PFSK-1 (cell line): ENCODE data around the gene FRMD4A.

Experiments used
- FOXP2 ChIP-seq: optimal IDR thresholded peaks from 2 replicates; pipeline ENCODE3; 2011; ENCODE audit warnings: borderline replicate concordance, control low read depth, inconsistent platforms; ENCODE audit not compliant: insufficient read depth; ENCODE audit errors: extremely low read length, extremely low read depth
- POLR2AphosphoS5 ChIP-seq: IDR thresholded peaks from 2 replicates; pipeline ENCODE4 v1.6.1; 2012; ENCODE audit warnings: low read depth, mild to moderate bottlenecking, control low read depth, low read length, moderate library complexity
- SIN3A ChIP-seq: IDR thresholded peaks from 2 replicates; pipeline ENCODE4 v1.6.1; 2012; ENCODE audit warnings: mild to moderate bottlenecking, low read length, moderate library complexity, borderline replicate concordance; ENCODE audit not compliant: insufficient read depth
- TAF1 ChIP-seq: IDR thresholded peaks from 2 replicates; pipeline ENCODE4 v1.6.1; 2012; ENCODE audit warnings: low read length, control low read depth, borderline replicate concordance; ENCODE audit not compliant: insufficient read depth
- TF ChIP-seq, protein P1 (sequence below), 2 experiments: IDR thresholded peaks; 2 replicates each; pipeline versions ENCODE4 v1.6.1 to v1.8.0; 2011 to 2012; ENCODE audit warnings: low read depth in 2 of 2, low read length in 2 of 2, control low read depth in 1 of 2, inconsistent platforms in 1 of 2, mild to moderate bottlenecking in 1 of 2, moderate library complexity in 1 of 2; ENCODE audit not compliant: insufficient read depth in 1 of 2

FRMD4A gene

DNA sequence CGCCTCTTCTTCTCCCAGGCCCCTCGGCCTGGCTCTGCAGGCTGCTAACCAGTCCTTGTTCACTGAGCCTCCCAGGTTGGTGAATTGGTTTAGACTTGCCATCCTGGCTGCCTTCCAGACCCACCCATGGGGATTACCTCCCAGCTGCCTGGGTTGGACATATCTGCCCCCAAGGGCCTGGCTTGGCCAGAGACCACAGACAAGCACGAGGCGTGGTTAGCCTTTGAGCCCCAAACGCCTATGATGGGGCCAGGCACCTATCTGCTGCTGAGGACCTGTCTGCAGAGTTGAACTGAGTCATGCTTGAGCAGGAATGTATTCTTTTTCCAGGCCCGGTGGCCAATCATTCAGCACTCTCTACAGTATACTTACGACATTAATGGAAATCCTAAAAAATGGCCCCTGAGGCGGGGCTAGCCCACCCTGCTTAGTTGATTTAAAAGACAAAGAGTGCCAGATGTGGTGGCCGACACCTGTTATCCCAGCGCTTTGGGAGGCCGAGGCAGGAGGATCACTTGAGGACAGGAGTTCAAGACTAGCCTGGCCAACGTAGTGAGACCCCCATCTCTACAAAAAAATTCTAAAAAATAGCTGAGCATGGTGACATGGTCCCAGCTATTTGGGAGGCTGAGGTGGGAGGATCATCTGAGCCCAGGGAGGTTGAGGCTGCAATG is 361.5 kb downstream of the FRMD4A start:
- TF ChIP-seq, protein P1, sequence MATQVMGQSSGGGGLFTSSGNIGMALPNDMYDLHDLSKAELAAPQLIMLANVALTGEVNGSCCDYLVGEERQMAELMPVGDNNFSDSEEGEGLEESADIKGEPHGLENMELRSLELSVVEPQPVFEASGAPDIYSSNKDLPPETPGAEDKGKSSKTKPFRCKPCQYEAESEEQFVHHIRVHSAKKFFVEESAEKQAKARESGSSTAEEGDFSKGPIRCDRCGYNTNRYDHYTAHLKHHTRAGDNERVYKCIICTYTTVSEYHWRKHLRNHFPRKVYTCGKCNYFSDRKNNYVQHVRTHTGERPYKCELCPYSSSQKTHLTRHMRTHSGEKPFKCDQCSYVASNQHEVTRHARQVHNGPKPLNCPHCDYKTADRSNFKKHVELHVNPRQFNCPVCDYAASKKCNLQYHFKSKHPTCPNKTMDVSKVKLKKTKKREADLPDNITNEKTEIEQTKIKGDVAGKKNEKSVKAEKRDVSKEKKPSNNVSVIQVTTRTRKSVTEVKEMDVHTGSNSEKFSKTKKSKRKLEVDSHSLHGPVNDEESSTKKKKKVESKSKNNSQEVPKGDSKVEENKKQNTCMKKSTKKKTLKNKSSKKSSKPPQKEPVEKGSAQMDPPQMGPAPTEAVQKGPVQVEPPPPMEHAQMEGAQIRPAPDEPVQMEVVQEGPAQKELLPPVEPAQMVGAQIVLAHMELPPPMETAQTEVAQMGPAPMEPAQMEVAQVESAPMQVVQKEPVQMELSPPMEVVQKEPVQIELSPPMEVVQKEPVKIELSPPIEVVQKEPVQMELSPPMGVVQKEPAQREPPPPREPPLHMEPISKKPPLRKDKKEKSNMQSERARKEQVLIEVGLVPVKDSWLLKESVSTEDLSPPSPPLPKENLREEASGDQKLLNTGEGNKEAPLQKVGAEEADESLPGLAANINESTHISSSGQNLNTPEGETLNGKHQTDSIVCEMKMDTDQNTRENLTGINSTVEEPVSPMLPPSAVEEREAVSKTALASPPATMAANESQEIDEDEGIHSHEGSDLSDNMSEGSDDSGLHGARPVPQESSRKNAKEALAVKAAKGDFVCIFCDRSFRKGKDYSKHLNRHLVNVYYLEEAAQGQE (IDR thresholded peaks at IDR 0.05; ENCODE audit: insufficient read depth in 1 of 2, low read depth in 2 of 2, low read length in 2 of 2) = no peak
- TF ChIP-seq TAF1 (no peak), POLR2AphosphoS5 (no peak), SIN3A (no peak), FOXP2 (no peak)

DNA sequence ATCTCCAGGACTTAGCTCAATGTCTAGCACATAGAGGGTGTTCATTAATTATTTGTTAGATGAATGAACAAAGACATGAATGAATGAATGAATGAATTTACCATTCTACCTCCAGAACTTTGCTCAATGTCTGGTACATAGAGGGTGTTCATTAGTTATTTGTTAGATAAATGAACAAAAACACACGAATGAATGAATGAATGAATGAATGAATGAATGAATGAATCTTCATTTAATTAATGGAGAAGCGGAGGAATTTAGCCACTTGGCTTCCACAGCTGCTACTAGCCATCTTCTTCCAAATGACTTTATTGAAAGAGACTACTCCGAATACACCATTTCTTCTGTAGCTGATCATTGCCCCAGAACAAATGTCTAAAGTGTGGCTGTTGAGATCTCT is 368.9 kb downstream of the FRMD4A start:
- TF ChIP-seq TAF1 (no peak), FOXP2 (no peak), SIN3A (no peak), POLR2AphosphoS5 (no peak)
- TF ChIP-seq, protein P1 (IDR thresholded peaks at IDR 0.05; ENCODE audit: insufficient read depth in 1 of 2, low read depth in 2 of 2, low read length in 2 of 2) = no peak

DNA sequence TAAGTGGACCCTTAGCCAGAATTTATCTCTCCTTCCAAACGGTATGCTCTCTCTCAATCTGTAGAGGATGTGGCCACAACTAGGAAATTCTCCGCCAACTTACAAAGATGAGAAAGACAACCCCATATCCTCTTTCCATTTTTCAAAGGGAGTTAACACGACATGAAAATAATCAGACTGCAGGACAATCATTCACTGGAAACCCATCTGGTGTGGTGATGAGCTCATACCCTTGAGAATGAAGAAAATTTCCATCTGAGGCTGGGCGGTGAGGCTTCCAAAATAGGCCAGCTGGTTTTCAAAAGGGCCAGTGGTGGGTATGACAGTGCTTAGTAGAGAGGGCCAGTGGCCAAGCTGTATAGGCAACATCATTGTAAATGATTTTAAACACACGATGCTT is 369.6 kb downstream of the FRMD4A start:
- TF ChIP-seq SIN3A (no peak), POLR2AphosphoS5 (no peak), FOXP2 (no peak), TAF1 (no peak)
- TF ChIP-seq, protein P1 (IDR thresholded peaks at IDR 0.05; ENCODE audit: insufficient read depth in 1 of 2, low read depth in 2 of 2, low read length in 2 of 2) = no peak

DNA sequence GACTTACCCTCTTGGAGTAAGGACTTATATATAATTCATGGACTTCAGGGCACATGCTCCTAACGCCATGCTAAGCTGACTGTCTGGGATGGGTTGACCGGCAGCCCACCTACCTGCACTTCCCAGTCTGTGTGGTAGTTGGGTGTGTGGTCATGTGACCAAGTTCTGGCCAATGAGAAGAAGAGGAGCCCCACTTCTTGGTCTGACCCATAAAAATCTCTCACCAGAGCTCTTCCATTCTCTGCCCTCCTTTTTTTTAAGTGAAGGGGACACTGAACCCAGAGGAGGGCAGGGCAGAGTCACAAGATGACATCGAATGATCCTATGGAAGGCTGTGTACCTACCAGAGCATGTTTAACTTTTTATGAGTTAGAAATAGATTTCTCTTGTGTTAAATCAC is 370.1 kb downstream of the FRMD4A start:
- TF ChIP-seq, protein P1 (IDR thresholded peaks at IDR 0.05; ENCODE audit: insufficient read depth in 1 of 2, low read depth in 2 of 2, low read length in 2 of 2) = no peak
- TF ChIP-seq POLR2AphosphoS5 (no peak), TAF1 (no peak), FOXP2 (no peak), SIN3A (no peak)
